Stimulated activated CD4-positive, alpha-beta T cell treated with anti-CD3 and anti-CD28 coated beads, Interleukin-1b, Interleukin-23, amount 100 ng/mL, for 48 hours (primary cell): Measurements from ENCODE around the gene ROBO2.

ENCODE experiments used
- DNase-seq: peaks from one replicate; pipeline ENCODE4 v3.0.0-alpha.2; 2020

Gene ROBO2

GRCh38 chr3:77052733-77053670 lies 13.1 kb downstream of the ROBO2 start:
- DNase-seq: no peak

GRCh38 chr3:77053795-77054194 lies 13.9 kb downstream of the ROBO2 start:
- no peak for DNase-seq

DNA sequence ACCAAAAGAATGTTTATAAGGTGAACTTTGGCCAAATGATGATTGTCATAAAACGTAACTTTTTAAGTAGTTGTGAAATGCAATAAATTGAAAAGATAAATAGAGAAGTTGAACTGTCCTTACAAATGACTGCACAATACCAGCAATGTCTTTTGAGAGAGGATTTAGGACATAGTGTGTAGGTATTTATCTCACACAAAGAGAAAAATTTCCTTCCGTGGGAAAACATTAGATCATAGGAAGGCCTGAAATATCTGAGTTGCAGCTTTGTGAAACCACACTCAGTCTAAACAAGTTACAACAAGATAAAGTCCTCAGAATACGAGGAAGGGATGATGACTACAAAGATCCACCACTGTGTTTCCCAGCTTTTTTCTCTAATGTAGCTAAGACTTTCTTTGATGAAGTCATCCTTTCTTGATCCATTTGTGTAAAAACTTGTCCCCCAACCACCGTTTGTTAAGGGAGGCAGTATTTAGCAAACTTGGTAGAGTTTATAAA lies 16.0 kb downstream of the ROBO2 start:
- DNase-seq: no peak

DNA sequence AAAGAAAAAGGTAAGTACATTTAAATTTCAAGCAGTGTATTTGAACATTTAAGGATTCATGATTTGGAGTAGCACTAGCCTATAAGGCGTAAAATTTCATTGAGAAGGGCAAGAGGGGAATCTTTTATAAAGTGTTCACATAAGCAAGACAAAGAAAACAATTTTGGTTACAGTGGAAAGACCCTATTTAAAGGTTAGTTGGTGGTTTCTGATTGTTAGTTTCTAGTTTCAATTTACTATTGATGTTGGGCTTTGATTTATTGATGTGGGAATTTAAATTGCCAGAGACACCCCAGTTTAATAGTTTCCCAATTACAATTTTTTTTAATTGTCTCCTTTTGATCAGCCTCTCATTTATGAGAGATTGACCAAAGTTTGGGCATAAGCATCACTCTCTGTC lies 19.5 kb downstream of the ROBO2 start:
- DNase-seq: no peak

- no peak for DNase-seq
These were observed 23.5 kb downstream of the ROBO2 start for GRCh38 chr3:77063423-77063822.

DNA sequence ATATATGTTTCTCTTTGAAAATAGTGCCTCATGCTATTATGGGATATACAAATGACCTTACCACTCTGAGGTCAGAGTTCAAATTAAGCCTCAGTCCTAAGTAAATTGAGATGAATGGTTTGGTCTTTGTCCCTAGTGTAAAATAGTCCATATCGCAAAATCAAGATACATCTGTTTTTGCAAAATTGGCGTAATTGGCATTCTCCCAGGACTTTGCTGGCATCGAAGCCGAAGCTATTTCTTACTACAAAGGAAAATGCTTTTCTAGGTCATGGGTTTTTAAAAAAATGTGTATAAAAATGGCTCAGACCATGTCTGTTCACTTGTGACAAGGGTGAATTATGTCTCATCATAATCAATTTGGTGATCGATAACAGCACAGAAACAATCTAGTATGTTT lies 25.9 kb downstream of the ROBO2 start:
- no peak for DNase-seq

- no peak for DNase-seq
These were observed 26.9 kb downstream of the ROBO2 start for GRCh38 chr3:77066829-77067228.

- DNase-seq: no peak
These were observed 28.9 kb downstream of the ROBO2 start for GRCh38 chr3:77068808-77069207.

GRCh38 chr3:77071364-77071763 lies 31.5 kb downstream of the ROBO2 start:
- no peak for DNase-seq

DNA sequence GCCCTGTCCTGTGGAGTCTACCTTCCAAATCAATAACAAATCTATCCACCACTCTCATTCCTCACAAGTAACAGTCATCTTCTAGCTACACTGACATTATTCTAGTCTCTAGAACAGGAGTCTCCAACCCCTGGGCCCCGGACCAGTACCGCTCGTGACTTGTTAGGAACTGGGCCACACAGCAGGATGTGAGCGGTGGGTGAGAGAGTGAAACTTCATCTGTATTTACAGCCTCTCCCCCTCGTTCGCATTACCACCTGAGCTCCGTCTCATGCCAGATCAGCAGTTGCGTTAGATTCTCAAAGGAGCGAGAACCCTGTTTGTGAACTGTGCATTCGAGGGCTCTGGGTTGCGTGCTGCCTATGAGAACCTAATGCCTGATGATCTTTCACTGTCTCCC lies 31.9 kb downstream of the ROBO2 start:
- DNase-seq: no peak

DNA sequence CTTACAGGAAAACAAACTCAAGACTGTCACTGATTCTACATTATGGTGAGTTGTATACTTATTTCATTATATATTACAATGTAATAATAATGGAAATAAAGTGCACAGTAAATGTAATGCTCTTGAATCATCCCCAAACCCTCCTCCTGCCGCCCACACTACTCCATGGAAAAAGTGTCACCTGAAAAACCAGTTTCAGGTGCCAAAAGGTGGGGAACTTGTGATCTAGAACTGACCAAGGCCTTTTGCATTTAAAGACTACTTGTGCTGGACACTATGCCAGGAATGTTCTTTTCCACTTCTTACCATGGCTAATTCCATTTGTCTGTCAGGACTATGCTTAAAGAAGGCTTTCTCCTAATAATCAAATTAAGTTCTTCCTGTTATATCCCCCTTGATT lies 32.3 kb downstream of the ROBO2 start:
- DNase-seq: no peak

- no peak for DNase-seq
These were observed 38.4 kb downstream of the ROBO2 start for GRCh38 chr3:77078279-77078678.

GRCh38 chr3:77079988-77080610 lies 40.2 kb downstream of the ROBO2 start:
- DNase-seq: no peak

DNA sequence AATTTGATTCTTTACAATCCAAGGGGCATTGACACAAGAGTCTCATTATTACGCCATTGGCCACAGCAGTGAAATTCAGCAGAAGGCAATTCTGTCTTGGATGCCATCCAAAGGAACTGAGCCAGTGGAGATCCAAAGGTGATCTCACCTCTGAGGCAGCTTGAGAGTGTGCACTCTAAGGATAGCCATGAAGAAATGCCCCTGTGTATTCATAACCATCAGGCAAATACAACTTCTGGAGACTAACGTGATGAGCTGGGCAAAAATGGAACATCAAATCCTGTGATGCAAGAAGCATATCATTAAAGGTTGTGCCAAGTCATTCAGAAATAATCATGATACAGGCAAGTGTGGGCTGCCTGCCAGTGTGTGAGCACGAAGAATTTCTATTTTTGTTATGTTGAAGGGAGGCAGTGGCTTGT lies 41.4 kb downstream of the ROBO2 start:
- DNase-seq: no peak

DNA sequence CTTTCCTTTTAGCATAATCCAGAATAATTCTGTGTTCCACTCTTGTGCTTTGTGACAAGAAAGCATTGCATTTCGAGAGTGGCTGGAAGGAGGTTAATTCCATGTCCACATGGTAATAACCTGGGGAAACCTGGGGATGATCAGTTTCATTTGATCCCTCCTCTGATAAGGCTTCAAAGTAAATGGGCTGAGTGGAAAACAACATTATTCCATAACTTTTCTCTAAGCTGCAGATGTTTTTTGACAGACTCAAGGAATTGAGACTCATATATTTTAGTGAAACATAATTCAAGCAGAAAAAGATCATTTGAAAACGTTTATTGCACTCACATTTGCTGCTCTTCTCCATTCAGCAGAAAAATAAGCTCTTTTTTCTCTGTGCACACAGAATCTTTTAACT lies 44.6 kb downstream of the ROBO2 start:
- DNase-seq: no peak

DNA sequence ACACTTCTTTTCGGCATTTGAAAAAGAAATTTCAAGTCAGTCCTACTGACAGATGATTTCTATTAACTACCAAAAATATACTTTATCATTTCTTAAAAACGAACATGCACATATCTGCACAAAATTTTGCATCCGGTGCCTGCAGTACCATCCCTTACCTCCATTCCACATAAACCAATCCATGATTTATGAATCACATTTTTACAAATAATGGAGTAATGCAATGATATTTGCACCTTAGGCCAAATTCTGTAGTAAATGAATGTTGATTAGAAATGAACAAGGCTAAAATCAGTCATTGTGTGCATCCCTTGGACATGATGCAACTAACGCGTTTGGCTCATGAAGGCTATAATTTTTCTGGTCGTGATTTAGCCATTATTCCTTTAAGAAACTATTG lies 46.5 kb downstream of the ROBO2 start:
- no peak for DNase-seq

DNA sequence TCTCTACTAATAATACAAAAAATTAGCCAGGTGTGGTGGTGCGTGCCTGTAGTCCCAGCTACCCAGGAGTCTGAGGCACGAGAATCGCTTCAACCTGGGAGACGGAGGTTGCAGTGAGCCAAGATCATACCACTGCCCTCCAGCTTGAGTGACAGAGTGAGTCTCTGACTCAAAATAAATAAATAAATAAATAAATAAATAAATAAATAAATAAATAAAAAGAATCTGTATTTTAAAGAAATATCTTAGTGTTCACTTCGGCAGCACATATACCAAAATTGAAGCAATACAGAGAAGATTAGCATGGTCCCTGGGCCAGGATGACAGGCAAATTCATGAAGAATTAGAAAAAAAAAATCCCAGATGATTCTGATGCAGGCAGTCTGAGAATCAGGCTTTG lies 51.9 kb downstream of the ROBO2 start:
- no peak for DNase-seq

GRCh38 chr3:77093101-77093500 lies 53.2 kb downstream of the ROBO2 start:
- DNase-seq: no peak

DNA sequence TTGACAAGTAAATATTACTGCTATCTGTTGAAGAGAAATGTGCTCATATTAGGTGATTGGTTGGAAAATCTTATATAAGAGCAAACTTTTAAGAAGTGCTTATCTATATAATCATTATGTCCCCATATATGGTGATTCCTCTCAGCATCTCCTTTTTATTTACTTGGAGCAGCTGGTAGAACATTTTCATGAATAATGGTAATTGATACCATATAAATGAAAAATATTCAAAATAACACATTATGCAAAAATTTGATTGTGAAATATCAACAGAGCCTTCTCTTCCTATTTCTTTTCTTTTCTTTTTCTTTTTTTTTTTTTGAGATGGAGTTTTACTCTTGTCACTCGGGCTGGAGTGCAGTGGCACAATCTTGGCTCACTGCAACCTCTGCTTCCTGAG lies 56.2 kb downstream of the ROBO2 start:
- no peak for DNase-seq

DNA sequence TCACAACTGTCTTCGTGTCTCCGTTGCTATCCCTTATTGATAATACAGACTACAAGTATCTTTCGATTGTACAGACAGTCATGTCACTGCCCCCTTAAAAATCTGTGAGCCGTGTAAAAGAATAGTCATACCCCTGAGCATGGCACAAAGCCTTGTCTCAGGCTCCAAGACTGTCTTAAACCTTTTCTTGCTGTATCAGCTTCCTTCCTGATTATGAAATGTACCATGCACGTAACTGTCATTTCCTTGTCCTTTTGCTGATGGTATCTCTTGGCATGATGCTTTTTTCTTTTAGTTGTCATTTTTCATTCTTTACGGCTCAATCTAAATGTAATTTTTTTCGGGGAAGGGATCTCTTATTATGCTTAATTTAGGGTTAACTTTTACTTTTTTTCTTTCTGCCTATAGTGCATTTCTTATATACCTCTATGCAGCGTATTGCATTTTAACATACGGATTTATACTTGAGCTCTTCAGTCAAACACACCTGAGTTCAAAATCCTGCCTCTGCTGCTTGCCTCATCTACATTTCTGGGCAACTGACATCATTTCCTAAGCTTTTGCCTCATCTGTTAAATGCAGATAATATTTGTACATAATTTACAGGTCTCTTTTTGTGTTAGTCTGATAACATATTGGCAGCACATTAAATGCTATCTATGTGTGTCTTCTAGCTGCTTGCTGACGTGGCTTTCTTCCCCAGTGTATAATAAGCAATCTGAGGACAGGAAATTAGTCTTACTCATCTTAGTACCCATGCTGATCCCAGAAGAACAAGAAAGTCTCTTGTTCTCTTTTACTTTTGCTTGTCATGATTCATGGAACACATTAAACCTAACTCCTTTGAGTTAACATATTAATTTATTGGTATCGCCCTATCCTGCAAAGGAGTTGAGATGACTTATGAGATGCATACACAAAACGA lies 57.3 kb downstream of the ROBO2 start:
- no peak for DNase-seq

DNA sequence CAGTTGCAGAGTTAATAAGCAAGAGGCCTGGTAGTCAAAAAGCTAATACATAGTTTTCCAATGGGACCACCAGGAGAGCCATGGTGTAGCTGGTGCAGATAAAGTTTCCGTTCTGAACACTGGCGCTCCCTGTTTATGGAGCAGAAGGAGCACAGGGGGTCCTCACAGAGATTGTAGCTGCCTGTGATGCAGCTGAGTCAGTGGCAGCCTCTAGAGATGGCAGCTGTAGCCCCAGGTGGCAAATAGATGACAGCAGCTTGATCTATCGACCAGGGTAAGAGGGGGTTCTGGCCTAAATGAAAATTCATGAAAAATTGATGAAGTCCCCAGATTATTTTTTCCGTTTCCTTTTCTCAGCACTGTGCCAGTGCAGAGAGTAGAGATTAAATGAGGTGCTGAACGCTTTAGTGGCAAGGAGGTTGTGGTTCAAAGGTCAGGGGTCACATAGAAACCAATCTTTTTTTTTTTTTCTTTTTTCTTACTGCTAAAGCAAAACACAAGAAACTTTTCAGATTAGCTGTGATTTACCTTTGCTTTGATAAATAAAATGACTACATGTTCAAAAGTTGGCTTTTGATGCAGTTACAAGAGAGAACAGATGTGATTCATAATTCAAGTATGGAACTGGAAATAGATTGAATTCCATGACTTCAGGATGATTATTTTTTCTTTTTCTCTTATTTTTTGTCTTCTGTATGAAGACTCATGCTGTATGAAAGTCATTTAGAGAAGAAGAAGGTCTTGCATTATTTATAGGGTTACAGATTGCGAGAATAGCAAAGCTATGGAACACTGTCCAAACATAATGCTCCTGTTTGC lies 63.3 kb downstream of the ROBO2 start:
- DNase-seq: no peak

- DNase-seq: no peak
These were observed 82.8 kb downstream of the ROBO2 start for GRCh38 chr3:77122652-77123051.
